SK-N-MC (cell line): ENCODE measurements around the gene LNX2.

Source experiments
- EZH2 ChIP-seq: fragments of 200-600 bp; sonication (generic); IDR thresholded peaks from one replicate; pipeline ENCODE4 v1.6.1; 2017; ENCODE audit warnings: antibody characterized with exemption
- FOXP2 ChIP-seq: optimal IDR thresholded peaks from 2 replicates; pipeline ENCODE3; 2011; ENCODE audit warnings: mild to moderate bottlenecking, moderate library complexity; ENCODE audit not compliant: insufficient read depth; ENCODE audit errors: extremely low read length, control extremely low read depth
- POLR2AphosphoS5 ChIP-seq: IDR thresholded peaks from 2 replicates; pipeline ENCODE4 v1.6.1; 2012; ENCODE audit warnings: mild to moderate bottlenecking, low read depth, low read length, borderline replicate concordance

- no peak for TF ChIP-seq EZH2
- TF ChIP-seq POLR2AphosphoS5: no peak
- TF ChIP-seq FOXP2: no peak
Measured at GRCh38 chr13:27641711-27642502, 21.6 kb upstream of the LNX2 start.
